GM12878 (cell line): ENCODE measurements around the gene HCN1. TPM values are rescaled to one million over a fixed set of nuclear protein-coding genes. Genes with fewer than 3 reads are reported as not detected.

Source experiments
- ATAC-seq: fragments of 200-7000 bp; cut with Tn5 transposase; 3 replicates; pipeline ENCODE4 v1.9.1; 2020; ENCODE audit warnings: mild to moderate bottlenecking, moderate library complexity
- BruUV-seq: library from RNA; stranded (reverse); fragments of 400-500 nt; replicated peaks from 2 replicates; lab custom pipeline; 2021; lab: Mats Ljungman, UMichigan
- CTCF ChIA-PET: fragments of 300-600 bp; sonication (Branson Sonifier 250); formaldehyde crosslinking; extraction: SDS; loops from one replicate; lab custom pipeline; 2021; ENCODE audit warnings: inconsistent platforms; lab: Yijun Ruan, JAX
- POLR2A ChIA-PET: fragments of 350-600 bp; formaldehyde crosslinking; extraction: SDS; loops from one replicate; lab custom pipeline; 2021; ENCODE audit warnings: inconsistent platforms; lab: Charles Lee
- RAD21 ChIA-PET: fragments of 300-600 bp; sonication (Branson Sonifier 250); formaldehyde crosslinking; loops from one replicate; lab custom pipeline; 2023; ENCODE audit warnings: antibody characterized with exemption; ENCODE audit not compliant: unreplicated experiment; lab: Charles Lee
- SMC1A ChIA-PET: fragments of 300-600 bp; sonication (Branson Sonifier 250); formaldehyde crosslinking; loops from one replicate; lab custom pipeline; 2023; ENCODE audit not compliant: unreplicated experiment, uncharacterized antibody; lab: Charles Lee
- DNase-seq: peaks from one replicate; pipeline ENCODE4 v3.0.0-alpha.2; 2011; ENCODE audit warnings: low read depth, low spot score
- FAIRE-seq: peaks from 3 replicates; lab custom pipeline; 2011; peaks lifted over from hg19 to GRCh38; lab: Jason Lieb, UNC
- H2AFZ ChIP-seq: 2 replicates; pipeline ENCODE4 v1.6.0; 2011; ENCODE audit warnings: low read depth, low read length, control low read depth; ENCODE audit not compliant: control insufficient read depth
- H3K27ac ChIP-seq: 2 replicates; pipeline ENCODE4 v1.5.1; 2011; ENCODE audit warnings: control low read depth; ENCODE audit not compliant: control insufficient read depth, insufficient read depth
- H3K27me3 ChIP-seq, 2 experiments: replicated peaks in 1 of 2; 2 replicates each; pipeline versions ENCODE4 v1.6.0 to v1.6.1; 2011; ENCODE audit warnings: low read length in 1 of 2; ENCODE audit not compliant: control insufficient read depth in 2 of 2, insufficient read depth in 2 of 2
- H3K36me3 ChIP-seq, 2 experiments: 2 replicates each; pipeline ENCODE4 v1.5.1; 2011; ENCODE audit warnings: low read length in 1 of 2; ENCODE audit not compliant: control insufficient read depth in 2 of 2, insufficient read depth in 2 of 2
- H3K4me1 ChIP-seq: 2 replicates; pipeline ENCODE4 v1.6.1; 2011; ENCODE audit warnings: mild to moderate bottlenecking, low read length, moderate library complexity, mixed read lengths; ENCODE audit not compliant: control insufficient read depth, insufficient read depth
- H3K4me2 ChIP-seq: 2 replicates; pipeline ENCODE4 v1.6.0; 2011; ENCODE audit warnings: control low read depth; ENCODE audit not compliant: control insufficient read depth, insufficient read depth
- H3K4me3 ChIP-seq: fragments of 200-600 bp; sonication (generic); 2 replicates; pipeline ENCODE4 v1.5.1; 2016
- H3K79me2 ChIP-seq: 2 replicates; pipeline ENCODE4 v1.6.0; 2011; ENCODE audit warnings: low read length; ENCODE audit not compliant: control insufficient read depth, insufficient read depth
- H3K9ac ChIP-seq: 2 replicates; pipeline ENCODE4 v1.8.0; 2011; ENCODE audit warnings: low read length, control low read depth, mixed read lengths; ENCODE audit not compliant: control insufficient read depth, insufficient read depth
- H3K9me3 ChIP-seq: replicated peaks from 3 replicates; pipeline ENCODE4 v1.5.1; 2011; ENCODE audit warnings: mild to moderate bottlenecking, low read length; ENCODE audit not compliant: control insufficient read depth, insufficient read depth
- H4K20me1 ChIP-seq: 2 replicates; pipeline ENCODE4 v1.6.0; 2011; ENCODE audit not compliant: control insufficient read depth, insufficient read depth
- BCL11A ChIP-seq: IDR thresholded peaks from 2 replicates; pipeline ENCODE4 v1.6.1; 2011; ENCODE audit warnings: low read depth, low read length
- ETV6 ChIP-seq, 2 experiments: fragments of 450-650 bp in 1 of 2; IDR thresholded peaks in 1 of 2; conservative IDR thresholded peaks in 1 of 2; 2 replicates each; pipeline ENCODE4 v1.6.1; 2014; ENCODE audit warnings: antibody characterized with exemption in 1 of 2, borderline replicate concordance in 1 of 2, low read depth in 1 of 2, mild to moderate bottlenecking in 1 of 2, moderate library complexity in 1 of 2
- EZH2 ChIP-seq: IDR thresholded peaks from 2 replicates; pipeline ENCODE4 v1.6.1; 2012; ENCODE audit warnings: low read depth, mild to moderate bottlenecking, control low read depth, inconsistent platforms, low read length, borderline replicate concordance; ENCODE audit not compliant: control insufficient read depth
- NFXL1 ChIP-seq: fragments of 450-650 bp; IDR thresholded peaks from 2 replicates; pipeline ENCODE4 v1.6.1; 2017; ENCODE audit warnings: antibody characterized with exemption, mild to moderate bottlenecking, borderline replicate concordance
- NFYA ChIP-seq: IDR thresholded peaks from 2 replicates; pipeline ENCODE4 v1.6.1; 2011; ENCODE audit warnings: low read depth, mild to moderate bottlenecking, low read length, improper control_type of control experiment, borderline replicate concordance
- SRF ChIP-seq, 2 experiments: IDR thresholded peaks; 2 replicates each; pipeline ENCODE4 v1.6.1; 2011; ENCODE audit warnings: low read depth in 2 of 2, low read length in 2 of 2, mild to moderate bottlenecking in 1 of 2, moderate library complexity in 1 of 2
- ZBTB11 ChIP-seq: fragments of 450-650 bp; formaldehyde crosslinking; IDR thresholded peaks from 2 replicates; pipeline ENCODE4 v1.5.0; 2022; ENCODE audit warnings: mild to moderate bottlenecking, missing genetic modification characterization
- WGBS: methylation state at CpG from one replicate; pipeline ENCODE4 v1.1.6; 2016; ENCODE audit warnings: low lambda C conversion rate; ENCODE audit not compliant: insufficient replicate concordance, insufficient coverage; ENCODE audit errors: missing lambda C conversion rate; 5-methylcytosine and 5-hydroxymethylcytosine counted together
- in situ Hi-C: fragments of 300-500 bp; cut with MboI; formaldehyde crosslinking; loops from 9 replicates; pipeline ENCODE4 v1.14.3; 2018; ENCODE audit warnings: mixed read lengths
- intact Hi-C: fragments of 100-400 bp; cut with micrococcal nuclease; formaldehyde crosslinking; loops from one replicate; pipeline ENCODE4 v1.14.2; 2022; ENCODE audit not compliant: unreplicated experiment
- polyA plus RNA-seq, 11 experiments: library from polyadenylated mRNA; depleted of rRNA in 4 of 11; unstranded in 6 of 11; stranded (reverse) in 5 of 11; fragments of >200 nt; fragmentation: Nextera tagmentation in 4 of 11; fragmentation: Illumina TruSeq in 1 of 11; extraction: Ambion mirVana in 4 of 11; extraction: Trizol in 1 of 11; gene quantifications; 1 replicate in 1 of 11; 2 replicates in 10 of 11; pipeline versions ENCODE4 v1.2.1 to v1.2.3, GENCODE V29; 2011 to 2016; ENCODE audit warnings: inconsistent platforms in 2 of 11, missing spikeins in 2 of 11, low read depth in 1 of 11
- total RNA-seq, 4 experiments: library from RNA; depleted of rRNA in 3 of 4; stranded (reverse); fragments of >200 nt in 3 of 4; fragmentation: Illumina TruSeq in 1 of 4; extraction: Trizol in 1 of 4; gene quantifications; 2 replicates each; pipeline versions ENCODE4 v1.2.1 to v1.2.3, GENCODE V29; 2013 to 2021
- TF ChIP-seq, protein P1 (sequence below): IDR thresholded peaks from 2 replicates; pipeline ENCODE4 v1.6.1; 2012; ENCODE audit warnings: low read length, inconsistent platforms

The HCN1 gene
- total and polyA plus RNA-seq, 10 of the 15 experiments (the other 5 are each of a cell fraction or from before 2014, with no cell fraction given): not detected

DNA sequence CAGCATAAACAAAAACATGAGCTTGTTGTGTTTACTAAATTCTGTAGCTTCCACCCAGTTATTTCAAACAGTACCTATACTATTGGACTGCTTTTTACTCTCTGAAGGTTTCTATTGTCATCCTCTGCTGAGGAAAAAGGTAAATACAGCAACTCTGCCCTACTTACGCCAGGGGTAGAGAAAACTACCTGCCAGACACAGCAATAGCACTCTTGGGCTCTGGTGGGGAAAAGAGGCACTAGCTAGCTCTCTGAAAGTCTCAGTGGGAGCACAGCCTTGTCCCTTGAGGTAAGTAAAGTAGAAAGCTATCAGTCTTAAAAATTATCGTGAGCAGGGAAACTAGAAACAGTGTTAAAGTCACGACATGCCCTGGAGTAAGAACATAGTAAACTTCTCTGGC lies 3.7 kb downstream of the HCN1 start:
- Histone ChIP-seq H3K4me2 (no peak overlapping the region), H3K9ac (no peak overlapping the region), H3K27ac (no peak overlapping the region), H4K20me1 (no peaks in the 10 kb centered on the region), H3K4me3 (no peak overlapping the region), H3K79me2 (no peaks in the 10 kb centered on the region), H3K9me3 (no peaks in the 10 kb centered on the region; the same call in 2 of the 3 replicates), H2AFZ (no peak overlapping the region), H3K27me3 (no peaks in the 10 kb centered on the region), H3K36me3 (no peaks in the 10 kb centered on the region), H3K4me1 (no peaks in the 10 kb centered on the region)
- ChIA-PET CTCF (no interaction called here), POLR2A (no interaction called here), RAD21 (interaction anchor here (0.5 kb wide), 1 partner anchor 1290 kb away, joined by 3 read pairs; no protein-coding TSS in a partner anchor), SMC1A (no interaction called here)
- intact Hi-C loops: no loop called here
- FAIRE-seq (no peak), ATAC-seq (no peak), DNase-seq (no peak)
- no TSS peak for BruUV-seq
- WGBS: 0% methylated on average over 3 of the region's 3 CpGs
- TF ChIP-seq ETV6 (conservative IDR thresholded peaks at IDR 0.05 in 1 of 2, IDR thresholded peaks at IDR 0.05 in 1 of 2; ENCODE audit: borderline replicate concordance in 1 of 2, low read depth in 1 of 2) (no peak), NFYA (no peak), BCL11A (no peak), NFXL1 (no peak), SRF (IDR thresholded peaks at IDR 0.05; ENCODE audit: low read depth in 2 of 2, low read length in 2 of 2) (no peak), EZH2 (no peak), ZBTB11 (CRISPR knock-in tag) (no peak)
- TF ChIP-seq, protein P1, sequence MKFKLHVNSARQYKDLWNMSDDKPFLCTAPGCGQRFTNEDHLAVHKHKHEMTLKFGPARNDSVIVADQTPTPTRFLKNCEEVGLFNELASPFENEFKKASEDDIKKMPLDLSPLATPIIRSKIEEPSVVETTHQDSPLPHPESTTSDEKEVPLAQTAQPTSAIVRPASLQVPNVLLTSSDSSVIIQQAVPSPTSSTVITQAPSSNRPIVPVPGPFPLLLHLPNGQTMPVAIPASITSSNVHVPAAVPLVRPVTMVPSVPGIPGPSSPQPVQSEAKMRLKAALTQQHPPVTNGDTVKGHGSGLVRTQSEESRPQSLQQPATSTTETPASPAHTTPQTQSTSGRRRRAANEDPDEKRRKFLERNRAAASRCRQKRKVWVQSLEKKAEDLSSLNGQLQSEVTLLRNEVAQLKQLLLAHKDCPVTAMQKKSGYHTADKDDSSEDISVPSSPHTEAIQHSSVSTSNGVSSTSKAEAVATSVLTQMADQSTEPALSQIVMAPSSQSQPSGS: no peak
- in situ Hi-C loops: no loop called here
